Urinary bladder (tissue), 4 donors: ENCODE measurements around the gene MYG1. TPM values are rescaled to one million over a fixed set of nuclear protein-coding genes. Genes with fewer than 3 reads are reported as not detected.

ENCODE experiments used
- DNase-seq: peaks from one replicate; pipeline ENCODE4 v3.0.0-alpha.2; 2015; ENCODE audit errors: extremely low spot score
- H3K27ac ChIP-seq: one replicate; pipeline ENCODE4 v1.5.1; 2013; ENCODE audit warnings: low read depth, mild to moderate bottlenecking, moderate library complexity
- H3K36me3 ChIP-seq: one replicate; pipeline ENCODE4 v1.6.1; 2013; ENCODE audit warnings: mild to moderate bottlenecking, moderate library complexity; ENCODE audit not compliant: insufficient read depth
- H3K4me1 ChIP-seq: one replicate; pipeline ENCODE4 v1.6.1; 2013; ENCODE audit warnings: mild to moderate bottlenecking, moderate library complexity; ENCODE audit not compliant: insufficient read depth
- H3K4me3 ChIP-seq: one replicate; pipeline ENCODE4 v1.5.1; 2013; ENCODE audit warnings: low read depth, low read length
- WGBS: extraction: QIAGEN DNeasy Blood & Tissue Kit; methylation state at CpG from one replicate; pipeline ENCODE4 v1.1.7; 2013; 5-methylcytosine and 5-hydroxymethylcytosine counted together
- polyA plus RNA-seq: library from polyadenylated mRNA; stranded (reverse); fragments of 200-250 nt; gene quantifications from one replicate; pipeline ENCODE4 v1.2.3, GENCODE V29; 2013
- total RNA-seq: library from RNA; depleted of rRNA; stranded (reverse); fragments of >200 nt; gene quantifications from one replicate; pipeline ENCODE4 v1.2.3, GENCODE V29; 2014
- donor health status: healthy with polysubstance abuse.
- donor health status: healthy.

Gene MYG1
- total and polyA plus RNA-seq, 2 donors: 17.9 to 66.3 TPM

- DNase-seq: no peak
- H3K4me3 ChIP-seq: no peak overlapping the region
- WGBS: 95% methylated on average over 4 of the region's 4 CpGs
- no peaks in the 10 kb centered on the region for H3K36me3 ChIP-seq
- H3K27ac ChIP-seq: no peak overlapping the region
- no peaks in the 10 kb centered on the region for H3K4me1 ChIP-seq
These were observed 44.5 kb downstream of the MYG1 start for GRCh38 chr12:53343969-53344368.

- Histone ChIP-seq H3K36me3 (no peaks in the 10 kb centered on the region), H3K4me3 (peak overlapping the region; percentile 49), H3K27ac (no peak overlapping the region), H3K4me1 (no peaks in the 10 kb centered on the region)
- WGBS: 3% methylated on average over 19 of the region's 19 CpGs
- DNase-seq: no peak
These were observed 45.0 kb downstream of the MYG1 start for GRCh38 chr12:53344487-53344823.

- peak; percentile 67 for DNase-seq
- H3K4me1 ChIP-seq: no peaks in the 10 kb centered on the region
- WGBS: under 1% methylated on average over 50 of the region's 50 CpGs
- peak overlapping the region; percentile 49 for H3K4me3 ChIP-seq
- H3K36me3 ChIP-seq: no peaks in the 10 kb centered on the region
- H3K27ac ChIP-seq: peak overlapping the region; percentile 11
These were observed 45.5 kb downstream of the MYG1 start for GRCh38 chr12:53344824-53345485.

GRCh38 chr12:53345486-53346188, 46.1 kb downstream of the MYG1 start:
- H3K4me1 ChIP-seq: no peaks in the 10 kb centered on the region
- WGBS: 17% methylated on average over 10 of the region's 10 CpGs
- no peak overlapping the region for H3K27ac ChIP-seq
- H3K4me3 ChIP-seq: no peak overlapping the region
- DNase-seq: no peak
- H3K36me3 ChIP-seq: no peaks in the 10 kb centered on the region

GRCh38 chr12:53346491-53346890, 47.0 kb downstream of the MYG1 start:
- H3K4me1 ChIP-seq: no peaks in the 10 kb centered on the region
- 93% methylated on average over 1 of the region's 1 CpG for WGBS
- DNase-seq: no peak
- H3K36me3 ChIP-seq: no peaks in the 10 kb centered on the region
- no peak overlapping the region for H3K27ac ChIP-seq
- no peak overlapping the region for H3K4me3 ChIP-seq

- Histone ChIP-seq H3K27ac (no peak overlapping the region), H3K4me3 (no peak overlapping the region), H3K4me1 (no peaks in the 10 kb centered on the region), H3K36me3 (no peaks in the 10 kb centered on the region)
- 88% methylated on average over 4 of the region's 4 CpGs for WGBS
- no peak for DNase-seq
These were observed 48.4 kb downstream of the MYG1 start for GRCh38 chr12:53347905-53348304.

GRCh38 chr12:53352331-53353256, 53.1 kb downstream of the MYG1 start:
- Histone ChIP-seq H3K4me3 (no peak overlapping the region), H3K36me3 (no peaks in the 10 kb centered on the region), H3K27ac (no peak overlapping the region), H3K4me1 (no peaks in the 10 kb centered on the region)
- no peak for DNase-seq
- 63% methylated on average over 21 of the region's 21 CpGs for WGBS

GRCh38 chr12:53353257-53353655, 53.8 kb downstream of the MYG1 start:
- 93% methylated on average over 5 of the region's 5 CpGs for WGBS
- no peak overlapping the region for H3K4me3 ChIP-seq

GRCh38 chr12:53355121-53355520, 55.6 kb downstream of the MYG1 start:
- Histone ChIP-seq H3K4me3 (no peak overlapping the region), H3K4me1 (no peaks in the 10 kb centered on the region), H3K27ac (no peak overlapping the region), H3K36me3 (no peaks in the 10 kb centered on the region)
- WGBS: 73% methylated on average over 3 of the region's 3 CpGs
- DNase-seq: no peak

More at GRCh38 chr12:53353257-53353655, 53.8 kb downstream of the MYG1 start:
- no peak overlapping the region for H3K27ac ChIP-seq
- H3K36me3 ChIP-seq: no peaks in the 10 kb centered on the region
- DNase-seq: no peak
- H3K4me1 ChIP-seq: no peaks in the 10 kb centered on the region

Other genes starting within 250 kb of the MYG1 start
- 57.9 TPM for gene TNS2, start 249.6 kb upstream of the MYG1 start, total RNA-seq
- gene TNS2, start 249.6 kb upstream of the MYG1 start, polyA plus RNA-seq: 178 TPM
- gene SPRYD3, start 220.3 kb upstream of the MYG1 start, total RNA-seq: 9.0 TPM
- 66.3 TPM for gene SPRYD3, start 220.3 kb upstream of the MYG1 start, polyA plus RNA-seq
- gene IGFBP6, start 202.0 kb upstream of the MYG1 start, total RNA-seq: 39.8 TPM
- 461 TPM for gene IGFBP6, start 202.0 kb upstream of the MYG1 start, polyA plus RNA-seq
- gene SOAT2, start 196.2 kb upstream of the MYG1 start, total RNA-seq: not detected
- 0.30 TPM for gene SOAT2, start 196.2 kb upstream of the MYG1 start, polyA plus RNA-seq
- gene ZNF740, start 119.0 kb upstream of the MYG1 start, total RNA-seq: 22.9 TPM
- gene ZNF740, start 119.0 kb upstream of the MYG1 start, polyA plus RNA-seq: 13.5 TPM
- gene CSAD, start 118.8 kb upstream of the MYG1 start, total RNA-seq: 36.9 TPM
- 19.1 TPM for gene CSAD, start 118.8 kb upstream of the MYG1 start, polyA plus RNA-seq
- 1.6 TPM for gene ITGB7, start 92.4 kb upstream of the MYG1 start, total RNA-seq
- gene ITGB7, start 92.4 kb upstream of the MYG1 start, polyA plus RNA-seq: 1.7 TPM
- gene RARG, start 67.5 kb upstream of the MYG1 start, total RNA-seq: 37.8 TPM
- 30.5 TPM for gene RARG, start 67.5 kb upstream of the MYG1 start, polyA plus RNA-seq
- gene ESPL1, start 31.4 kb upstream of the MYG1 start, total RNA-seq: 4.5 TPM
- gene ESPL1, start 31.4 kb upstream of the MYG1 start, polyA plus RNA-seq: 0.33 TPM
- gene PFDN5, start 4.2 kb upstream of the MYG1 start, total RNA-seq: 432 TPM
- 812 TPM for gene PFDN5, start 4.2 kb upstream of the MYG1 start, polyA plus RNA-seq
- 33.3 TPM for gene AAAS, start 21.9 kb downstream of the MYG1 start, total RNA-seq
- 45.4 TPM for gene AAAS, start 21.9 kb downstream of the MYG1 start, polyA plus RNA-seq
- gene SP7, start 36.7 kb downstream of the MYG1 start, total RNA-seq: not detected
- gene SP7, start 36.7 kb downstream of the MYG1 start, polyA plus RNA-seq: not detected
- gene SP1, start 80.5 kb downstream of the MYG1 start, total RNA-seq: 60.5 TPM
- gene SP1, start 80.5 kb downstream of the MYG1 start, polyA plus RNA-seq: 32.4 TPM
- gene AMHR2, start 124.2 kb downstream of the MYG1 start, total RNA-seq: not detected
- gene AMHR2, start 124.2 kb downstream of the MYG1 start, polyA plus RNA-seq: 0.18 TPM
- gene PRR13, start 142.0 kb downstream of the MYG1 start, total RNA-seq: 22.0 TPM
- gene PRR13, start 142.0 kb downstream of the MYG1 start, polyA plus RNA-seq: 198 TPM
- gene PCBP2, start 152.4 kb downstream of the MYG1 start, total RNA-seq: 395 TPM
- gene PCBP2, start 152.4 kb downstream of the MYG1 start, polyA plus RNA-seq: 420 TPM
- 17.3 TPM for gene MAP3K12, start 199.8 kb downstream of the MYG1 start, total RNA-seq
- 27.4 TPM for gene MAP3K12, start 199.8 kb downstream of the MYG1 start, polyA plus RNA-seq
- gene TARBP2, start 201.6 kb downstream of the MYG1 start, total RNA-seq: 22.2 TPM
- gene TARBP2, start 201.6 kb downstream of the MYG1 start, polyA plus RNA-seq: 24.1 TPM
- gene NPFF, start 207.8 kb downstream of the MYG1 start, total RNA-seq: not detected
- not detected for gene NPFF, start 207.8 kb downstream of the MYG1 start, polyA plus RNA-seq